GM19023 (cell line): ENCODE measurements around the gene STX5.
"Not testable (repeated sequence)": the region's sequence is repeated elsewhere in the genome, so short reads cannot be mapped to it uniquely, and the experiment has no call there.

Source experiments
- ATAC-seq: cut with Tn5 transposase; IDR thresholded peaks from one replicate; pipeline ENCODE4 v1.9.1; 2021; ENCODE audit warnings: mild to moderate bottlenecking, moderate library complexity; ENCODE audit not compliant: unreplicated experiment

The STX5 gene

GRCh38 chr11:62854825-62855570, 23.1 kb upstream of the STX5 start:
- ATAC-seq: no peak

DNA sequence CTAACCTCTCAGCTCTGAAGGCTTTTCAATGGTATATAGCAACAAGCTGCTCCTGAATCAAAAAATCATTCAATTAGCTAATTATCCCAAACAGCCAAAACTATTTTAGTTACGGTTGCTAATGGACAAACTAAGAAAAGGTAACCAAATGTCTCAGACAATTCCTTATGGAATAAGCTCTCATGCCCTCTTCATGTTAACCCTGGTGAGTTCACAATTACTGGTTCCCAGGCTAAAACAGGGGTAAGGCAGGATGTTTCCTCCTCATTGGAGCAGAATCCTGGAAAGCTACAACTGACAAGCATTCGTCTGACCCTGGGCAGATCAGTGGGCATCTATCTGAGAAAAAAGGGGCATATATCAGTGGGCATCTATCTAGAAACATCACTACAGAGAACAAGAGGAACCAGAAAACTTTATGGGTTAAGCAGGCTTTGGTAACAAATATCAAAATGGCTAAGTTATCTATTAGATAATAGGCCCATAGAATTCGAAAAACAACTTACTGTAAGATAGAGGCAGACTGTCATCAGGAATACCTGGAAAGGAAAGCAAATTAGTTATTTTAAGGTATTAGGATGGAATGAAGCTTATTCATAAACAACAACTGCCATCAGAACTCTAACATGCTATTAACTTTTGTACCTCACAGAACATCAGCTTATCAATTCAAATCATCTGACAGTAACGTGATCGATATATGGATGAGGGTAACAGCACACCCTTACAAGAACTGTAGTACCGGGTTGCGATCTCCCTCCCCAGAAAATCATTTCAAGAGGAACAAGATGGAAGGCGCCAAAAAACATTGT, 22.4 kb upstream of the STX5 start:
- ATAC-seq: no peak

- no peak for ATAC-seq
Observed at GRCh38 chr11:62853279-62853965, 21.6 kb upstream of the STX5 start.

DNA sequence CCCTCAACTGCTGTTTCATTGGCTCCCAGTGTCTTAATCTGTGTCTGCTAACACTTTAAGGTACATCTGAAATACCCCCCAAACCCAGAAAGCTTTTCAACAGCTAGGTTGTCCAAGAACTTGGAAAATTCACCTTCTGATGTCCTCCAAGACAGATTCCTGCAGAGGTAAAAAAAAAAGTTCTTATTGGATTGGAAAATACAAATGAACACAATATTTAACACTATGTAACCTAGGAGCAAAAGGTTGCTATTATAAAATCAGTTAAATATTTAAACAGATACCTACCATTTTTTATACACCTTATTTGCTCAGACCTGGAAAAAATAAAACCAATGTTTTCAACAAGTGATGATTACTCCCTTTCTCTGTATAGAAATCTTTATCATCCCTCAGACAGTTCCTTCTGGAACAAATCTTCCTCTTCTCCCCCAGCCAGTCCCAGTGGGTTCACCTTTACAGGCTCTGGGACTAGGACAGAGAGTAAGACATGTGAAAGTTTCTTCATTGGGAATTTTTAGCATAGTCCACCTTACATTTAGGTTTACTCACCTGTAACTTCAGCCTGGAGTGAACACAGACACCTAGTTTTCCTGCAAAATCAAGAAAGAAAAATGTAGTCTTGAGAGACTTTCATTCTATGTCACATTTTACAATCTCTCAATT, 20.8 kb upstream of the STX5 start:
- no peak for ATAC-seq

DNA sequence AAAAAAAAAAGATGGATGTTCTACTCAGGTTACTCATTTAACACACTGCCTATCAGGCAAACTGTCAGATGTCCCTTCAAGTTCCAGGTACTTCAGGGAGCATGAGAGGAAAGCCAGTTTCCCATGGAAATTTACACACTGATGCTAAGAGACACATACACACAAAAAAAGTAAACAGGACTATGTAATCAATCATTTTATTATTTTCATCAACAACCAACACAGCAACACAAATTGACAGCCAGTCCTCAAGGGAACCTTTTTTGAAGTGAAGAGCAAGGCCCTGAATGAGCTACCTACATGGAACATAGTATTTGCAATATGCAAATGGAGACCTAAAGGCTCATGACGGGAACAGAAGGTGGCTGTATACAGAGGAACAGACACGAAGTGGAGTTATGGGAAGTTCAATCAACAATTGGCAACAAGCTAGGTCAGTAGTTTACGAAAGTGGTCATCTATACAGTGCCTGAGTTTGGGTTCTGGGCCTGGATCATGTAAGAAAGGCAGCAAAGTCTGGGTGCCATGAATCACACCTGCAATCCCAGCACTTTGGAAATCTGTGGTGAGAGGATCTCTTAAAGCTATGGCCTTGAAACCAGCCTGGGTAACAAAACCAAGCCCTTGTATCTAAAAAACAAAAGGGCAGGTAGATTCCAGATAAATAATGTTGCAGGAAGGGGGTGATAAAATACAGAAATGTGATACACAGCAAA, 20.1 kb upstream of the STX5 start:
- ATAC-seq: no peak

GRCh38 chr11:62850911-62851806, 19.3 kb upstream of the STX5 start:
- no peak for ATAC-seq

- ATAC-seq: no peak
Observed at GRCh38 chr11:62847767-62848314, 16.0 kb upstream of the STX5 start.

GRCh38 chr11:62846177-62846576, 14.3 kb upstream of the STX5 start:
- no peak for ATAC-seq

- ATAC-seq: no peak
Observed at GRCh38 chr11:62844154-62844553, 12.3 kb upstream of the STX5 start.

- ATAC-seq: no peak
Observed at GRCh38 chr11:62843466-62843865, 11.6 kb upstream of the STX5 start.

GRCh38 chr11:62842891-62843290, 11.0 kb upstream of the STX5 start:
- not testable (repeated sequence) for ATAC-seq

DNA sequence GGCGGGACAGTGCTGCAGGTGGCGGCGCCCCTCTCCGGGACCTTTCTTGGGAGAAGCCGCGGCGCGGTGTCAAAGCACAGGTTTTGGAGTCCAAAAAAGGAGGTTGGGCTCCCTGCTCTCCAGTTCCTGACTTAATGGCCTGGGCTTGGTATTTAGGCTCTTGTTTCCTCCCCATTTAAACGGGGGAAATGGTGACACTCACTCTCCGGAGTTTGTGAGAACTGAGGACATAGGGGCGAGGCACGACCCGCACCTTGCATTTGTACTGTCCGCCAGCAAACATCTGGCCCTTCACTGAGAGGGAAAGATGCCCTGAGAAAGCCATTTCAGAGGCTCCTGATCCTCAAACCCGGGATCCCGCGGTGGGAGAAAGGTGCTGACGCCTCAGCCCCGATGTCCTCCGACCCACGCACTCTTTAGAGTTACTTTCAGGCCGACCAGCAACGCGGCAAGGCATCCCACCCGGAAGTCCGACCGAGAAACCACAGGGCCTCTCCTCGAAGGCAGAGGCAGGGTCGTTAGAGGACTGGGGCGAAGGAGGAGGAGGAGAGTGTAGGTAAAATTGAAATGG, 10.4 kb upstream of the STX5 start:
- ATAC-seq: no peak

DNA sequence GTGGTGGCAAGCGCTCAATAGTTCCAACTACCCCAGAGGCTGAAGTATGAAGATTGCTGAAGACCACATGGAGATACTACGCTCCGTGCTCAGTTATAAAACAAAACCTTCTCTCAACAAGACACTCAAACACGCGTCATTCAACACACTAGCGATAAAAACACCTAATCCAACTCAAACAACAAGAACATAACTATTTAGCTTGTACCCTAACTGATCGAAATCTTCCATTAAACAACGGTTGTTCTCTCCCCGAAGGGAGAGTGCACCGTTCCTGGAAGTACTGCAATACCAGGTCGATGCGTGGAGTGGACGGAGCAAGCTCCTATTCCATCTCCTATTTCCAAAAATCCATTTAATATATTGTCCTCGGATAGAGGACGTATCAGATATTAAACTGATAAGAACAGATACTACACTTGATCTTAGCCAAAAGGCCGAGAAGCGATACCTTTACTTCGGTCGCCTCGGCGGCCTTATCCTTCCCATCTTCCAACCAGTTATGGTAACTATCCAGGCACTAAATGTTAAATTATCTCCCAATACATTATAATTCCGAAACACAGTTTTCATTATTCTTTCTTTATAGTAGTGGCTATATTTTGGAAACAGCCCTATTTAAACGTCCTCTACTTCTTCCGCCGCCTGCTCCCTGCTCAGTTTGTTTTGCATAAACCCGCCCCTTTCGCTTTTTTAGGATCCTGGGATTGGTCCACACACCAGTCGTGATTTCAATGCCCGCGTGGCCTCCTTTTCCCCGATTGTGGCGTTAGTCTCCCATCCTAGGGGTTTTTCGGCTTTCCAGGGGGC, 9.7 kb upstream of the STX5 start:
- ATAC-seq: peak; percentile 51

GRCh38 chr11:62840721-62841360, 9.0 kb upstream of the STX5 start:
- peak; percentile 4 for ATAC-seq

DNA sequence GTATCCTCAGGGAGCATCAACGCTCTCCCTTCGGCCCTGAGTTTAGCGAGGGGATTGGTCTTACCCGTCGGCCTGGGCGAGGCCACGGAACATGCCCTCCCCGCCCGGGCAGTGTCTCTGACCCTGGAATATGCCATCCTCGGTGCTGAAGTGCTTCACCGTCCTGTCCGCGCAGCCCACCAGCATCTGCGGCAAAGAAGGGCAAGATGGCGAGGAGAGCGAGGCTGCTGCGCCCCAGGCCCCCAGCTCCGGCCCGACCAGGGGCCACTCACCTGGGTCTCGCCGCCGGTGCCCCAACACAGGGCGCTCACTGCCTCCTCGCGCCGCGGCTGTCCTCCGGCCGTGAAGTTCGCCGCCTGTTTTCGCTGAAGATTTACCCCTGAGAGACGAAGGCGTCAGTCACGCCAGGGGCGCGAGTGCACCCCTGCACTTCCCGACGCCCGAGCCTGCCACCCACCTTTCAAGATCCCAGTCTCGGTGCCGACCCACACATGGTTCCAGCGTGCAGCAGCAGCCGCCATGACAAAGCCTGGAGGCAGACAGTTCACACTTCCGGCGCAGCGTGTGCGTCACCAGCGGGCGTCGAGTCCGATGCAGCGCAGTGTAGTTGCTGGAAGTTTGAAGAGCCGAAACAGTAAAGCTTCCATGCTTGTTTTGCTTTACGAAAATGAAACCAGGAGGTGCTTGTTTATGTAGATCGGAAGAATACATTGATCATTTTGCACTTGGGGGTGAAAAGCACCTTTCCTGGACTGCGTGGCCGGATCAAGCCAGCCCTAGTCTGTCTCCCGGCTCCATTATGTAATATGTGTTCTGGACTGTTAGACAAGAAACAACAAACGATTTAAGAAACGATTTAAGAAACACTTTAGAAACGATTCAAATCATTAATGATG, 7.4 kb upstream of the STX5 start, which contains the start of gene WDR74:
Gene WDR74, minus strand, starts transcription at position 541 of the 896 bp plus-strand sequence. Its CDS starts 20 bp downstream, at position 521.
- peak; percentile 40 for ATAC-seq

DNA sequence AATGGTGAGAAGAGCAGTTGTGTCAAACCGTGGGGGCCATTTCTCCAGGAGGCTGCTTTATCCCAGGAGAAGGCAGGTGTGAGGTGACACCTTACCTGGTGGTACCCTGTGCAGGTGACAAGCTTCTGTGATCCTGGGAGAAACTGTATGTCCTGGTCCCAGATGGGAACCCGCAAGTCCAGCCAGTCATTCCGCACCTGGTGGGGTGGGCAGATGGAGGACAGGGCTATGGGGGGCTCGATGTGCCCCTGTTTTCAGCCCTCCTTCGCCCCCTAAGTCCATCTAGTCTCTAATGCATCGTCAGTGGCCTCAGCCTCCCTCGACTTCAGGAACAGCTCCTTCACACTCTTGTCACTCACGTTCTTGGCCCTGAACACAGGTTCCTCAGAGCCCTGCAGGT, 3.5 kb upstream of the STX5 start:
- ATAC-seq: no peak
